ENCODE results near the gene PSD4. TPM values are rescaled to one million over a fixed set of nuclear protein-coding genes. Genes with fewer than 3 reads are reported as not detected.

Gene PSD4
- total RNA-seq, 2 donors from 2014 or later, result 5.2 to 13.3 TPM

DNA sequence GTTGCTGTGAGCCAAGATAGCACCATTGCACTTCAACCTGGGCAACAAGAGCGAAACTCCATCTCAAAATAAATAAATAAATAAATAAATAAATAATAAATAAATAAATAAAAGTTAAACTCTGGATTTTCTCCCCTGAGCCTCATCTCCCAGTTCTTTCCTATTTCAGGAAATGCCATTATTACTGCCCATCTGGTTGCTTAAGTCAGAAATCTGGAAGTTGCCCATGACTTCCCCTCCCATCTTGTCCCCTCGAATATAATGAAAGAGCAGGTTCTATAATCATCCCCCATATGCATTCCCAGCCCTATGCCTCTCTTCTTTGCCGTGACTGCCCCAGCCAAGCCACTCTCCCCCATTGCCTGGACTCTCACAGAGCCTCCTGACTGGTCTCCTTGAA, 4.2 kb upstream of the PSD4 start:
- H3K4me1 Mint-ChIP-seq, result peaks cover 12% of the 10 kb centered on the region
- H3K36me3 ChIP-seq (ENCODE audit: control insufficient read depth, insufficient read depth, low read length), result no peaks in the 10 kb centered on the region
- H3K9me3 ChIP-seq (ENCODE audit: control insufficient read depth, low read length), result no peaks in the 10 kb centered on the region
- no peaks in the 10 kb centered on the region for H3K9me3 Mint-ChIP-seq
- no peaks in the 10 kb centered on the region for H3K27me3 ChIP-seq (ENCODE audit: control insufficient read depth, insufficient read depth, low read length, poor library complexity, severe bottlenecking)
- no peaks in the 10 kb centered on the region for H3K4me1 ChIP-seq (ENCODE audit: control insufficient read depth, insufficient read depth, low read length)
- no peak overlapping the region for H3K9ac ChIP-seq (ENCODE audit: extremely low read depth, low read length, poor library complexity, severe bottlenecking)
- H3K27ac Mint-ChIP-seq, result no peak overlapping the region
- 89 to 100% methylated on average over 2 of the region's 3 CpGs for WGBS, 2 experiments (ENCODE audit: insufficient coverage in 1 of 2, insufficient read length in 1 of 2)
- TF ChIP-seq, protein P1, sequence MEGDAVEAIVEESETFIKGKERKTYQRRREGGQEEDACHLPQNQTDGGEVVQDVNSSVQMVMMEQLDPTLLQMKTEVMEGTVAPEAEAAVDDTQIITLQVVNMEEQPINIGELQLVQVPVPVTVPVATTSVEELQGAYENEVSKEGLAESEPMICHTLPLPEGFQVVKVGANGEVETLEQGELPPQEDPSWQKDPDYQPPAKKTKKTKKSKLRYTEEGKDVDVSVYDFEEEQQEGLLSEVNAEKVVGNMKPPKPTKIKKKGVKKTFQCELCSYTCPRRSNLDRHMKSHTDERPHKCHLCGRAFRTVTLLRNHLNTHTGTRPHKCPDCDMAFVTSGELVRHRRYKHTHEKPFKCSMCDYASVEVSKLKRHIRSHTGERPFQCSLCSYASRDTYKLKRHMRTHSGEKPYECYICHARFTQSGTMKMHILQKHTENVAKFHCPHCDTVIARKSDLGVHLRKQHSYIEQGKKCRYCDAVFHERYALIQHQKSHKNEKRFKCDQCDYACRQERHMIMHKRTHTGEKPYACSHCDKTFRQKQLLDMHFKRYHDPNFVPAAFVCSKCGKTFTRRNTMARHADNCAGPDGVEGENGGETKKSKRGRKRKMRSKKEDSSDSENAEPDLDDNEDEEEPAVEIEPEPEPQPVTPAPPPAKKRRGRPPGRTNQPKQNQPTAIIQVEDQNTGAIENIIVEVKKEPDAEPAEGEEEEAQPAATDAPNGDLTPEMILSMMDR (conservative IDR thresholded peaks at IDR 0.05), result no peak
- H3K4me3 ChIP-seq (ENCODE audit: low read length), result no peak overlapping the region
- H3K27me3 Mint-ChIP-seq (ENCODE audit: insufficient read depth), result no peaks in the 10 kb centered on the region
- no peak for DNase-seq
- H3K27ac ChIP-seq (ENCODE audit: low read depth, low read length), result no peak overlapping the region
- H3K36me3 Mint-ChIP-seq (ENCODE audit: low read depth), result no peaks in the 10 kb centered on the region
- H3K4me3 Mint-ChIP-seq, result no peak overlapping the region

DNA sequence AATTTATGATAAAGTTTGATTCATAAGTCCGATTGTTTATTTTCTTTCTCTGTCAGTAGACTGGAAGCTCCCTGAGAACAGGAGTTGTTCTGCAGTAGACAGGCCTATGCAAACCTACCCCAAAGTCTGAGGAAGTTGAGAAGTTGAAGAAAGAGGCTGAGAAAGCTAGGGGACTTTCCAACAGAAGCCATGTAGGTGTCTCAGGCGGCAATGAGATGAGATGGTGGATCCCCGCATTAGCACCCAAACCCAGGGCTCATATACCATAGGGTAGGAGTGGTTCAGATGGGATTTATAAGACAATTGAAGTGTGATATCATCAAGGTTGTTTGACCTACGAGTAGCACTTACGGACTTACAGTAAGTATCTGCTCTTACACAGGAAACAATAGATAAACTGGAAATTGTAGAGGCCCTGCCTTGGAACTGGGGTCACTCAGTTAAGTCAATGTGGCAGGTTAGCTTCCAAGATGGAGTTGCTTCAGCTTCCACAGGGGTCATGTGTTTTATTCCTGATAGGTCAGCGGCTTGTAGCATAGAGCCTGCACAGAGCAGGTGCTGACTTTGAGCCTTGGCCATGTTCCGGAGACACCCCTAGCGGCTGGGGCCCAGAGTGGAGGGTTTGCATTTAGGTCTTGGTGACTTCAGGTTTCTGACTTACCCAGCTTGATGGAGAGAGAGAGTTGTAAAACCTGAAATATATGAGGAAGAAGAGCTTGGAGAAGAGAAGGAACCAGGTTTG, 2.3 kb upstream of the PSD4 start:
- Mint-ChIP-seq H3K36me3 (ENCODE audit: low read depth) (no peaks in the 10 kb centered on the region), H3K27me3 (ENCODE audit: insufficient read depth) (no peaks in the 10 kb centered on the region), H3K9me3 (no peaks in the 10 kb centered on the region), H3K4me1 (peaks cover 14% of the 10 kb centered on the region), H3K27ac (no peak overlapping the region), H3K4me3 (no peak overlapping the region)
- Histone ChIP-seq H3K9ac (ENCODE audit: extremely low read depth, low read length, poor library complexity, severe bottlenecking) (no peak overlapping the region), H3K4me1 (ENCODE audit: control insufficient read depth, insufficient read depth, low read length) (no peaks in the 10 kb centered on the region), H3K27me3 (ENCODE audit: control insufficient read depth, insufficient read depth, low read length, poor library complexity, severe bottlenecking) (no peaks in the 10 kb centered on the region), H3K4me3 (ENCODE audit: low read length) (no peak overlapping the region), H3K9me3 (ENCODE audit: control insufficient read depth, low read length) (no peaks in the 10 kb centered on the region), H3K27ac (ENCODE audit: low read depth, low read length) (no peak overlapping the region), H3K36me3 (ENCODE audit: control insufficient read depth, insufficient read depth, low read length) (no peaks in the 10 kb centered on the region)
- WGBS, 2 experiments (ENCODE audit: insufficient coverage in 1 of 2, insufficient read length in 1 of 2), result 93 to 98% methylated on average over 7 to 8 of the region's 8 CpGs
- TF ChIP-seq, protein P1 (conservative IDR thresholded peaks at IDR 0.05), result no peak
- DNase-seq, result peak; percentile 35

DNA sequence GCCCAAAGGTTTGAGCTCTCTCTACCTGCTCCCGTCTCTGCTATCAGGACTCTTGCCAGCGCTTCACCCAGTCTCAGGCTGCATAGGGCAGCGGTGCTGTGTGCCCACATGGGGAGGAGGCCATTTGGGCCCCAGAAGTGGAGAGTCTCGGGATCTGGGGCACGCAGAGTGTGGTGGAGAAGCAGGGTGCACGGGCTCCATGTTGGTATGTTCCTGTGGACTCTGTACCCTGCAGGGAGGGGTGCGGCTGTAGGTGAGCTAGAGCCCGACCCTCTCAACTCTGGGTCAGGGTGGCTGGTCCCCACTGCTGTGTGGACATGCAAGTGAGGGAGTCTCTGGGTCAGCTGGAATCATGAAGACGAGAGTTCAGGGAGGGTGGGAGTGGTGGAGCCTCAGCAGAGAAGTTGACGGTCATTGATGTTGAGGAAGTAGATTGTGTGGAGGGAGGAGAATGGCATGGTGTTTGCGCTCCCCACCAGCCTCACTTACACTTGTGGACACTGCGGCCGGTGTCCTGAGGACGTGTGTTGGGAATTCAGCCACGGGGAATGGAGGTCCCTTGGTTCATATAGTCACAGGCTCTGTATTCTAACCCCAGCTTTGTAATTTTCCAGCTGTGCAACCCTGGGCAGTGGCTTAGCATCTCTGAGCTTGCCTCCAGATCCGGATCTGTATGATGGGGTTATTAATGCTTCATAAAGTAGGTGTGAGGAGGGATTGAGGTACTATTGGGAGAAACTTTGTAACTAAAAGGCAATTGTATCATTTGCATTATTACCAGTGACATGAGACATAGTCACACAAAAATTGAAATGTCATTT, 840 bp upstream of the PSD4 start:
- Histone ChIP-seq H3K27me3 (ENCODE audit: control insufficient read depth, insufficient read depth, low read length, poor library complexity, severe bottlenecking) (no peaks in the 10 kb centered on the region), H3K9me3 (ENCODE audit: control insufficient read depth, low read length) (no peaks in the 10 kb centered on the region), H3K9ac (ENCODE audit: extremely low read depth, low read length, poor library complexity, severe bottlenecking) (no peak overlapping the region), H3K36me3 (ENCODE audit: control insufficient read depth, insufficient read depth, low read length) (no peaks in the 10 kb centered on the region), H3K27ac (ENCODE audit: low read depth, low read length) (no peak overlapping the region), H3K4me1 (ENCODE audit: control insufficient read depth, insufficient read depth, low read length) (no peaks in the 10 kb centered on the region), H3K4me3 (ENCODE audit: low read length) (no peak overlapping the region)
- TF ChIP-seq, protein P1 (conservative IDR thresholded peaks at IDR 0.05), result no peak
- Mint-ChIP-seq H3K9me3 (no peaks in the 10 kb centered on the region), H3K27ac (no peak overlapping the region), H3K36me3 (ENCODE audit: low read depth) (no peaks in the 10 kb centered on the region), H3K4me1 (peaks cover 14% of the 10 kb centered on the region), H3K4me3 (no peak overlapping the region), H3K27me3 (ENCODE audit: insufficient read depth) (peaks cover 3% of the 10 kb centered on the region)
- no peak for DNase-seq
- WGBS, 2 experiments (ENCODE audit: insufficient coverage in 1 of 2, insufficient read length in 1 of 2), result 94 to 95% methylated on average over 6 to 16 of the region's 16 CpGs
